B cell (primary cell): ENCODE results near the gene TBXA2R. TPM values are rescaled to one million over a fixed set of nuclear protein-coding genes. Genes with fewer than 3 reads are reported as not detected.

Experiments used
- ATAC-seq: fragments of 200-7000 bp; cut with Tn5 transposase; one replicate; pipeline ENCODE4 v1.10.0; 2021; ENCODE audit warnings: low read depth, mild to moderate bottlenecking, moderate number of reproducible peaks, moderate library complexity
- CTCF ChIA-PET: fragments of 350-600 bp; sonication (Branson Sonifier 250); formaldehyde crosslinking; loops from one replicate; lab custom pipeline; 2021; ENCODE audit warnings: antibody characterized with exemption, inconsistent platforms; lab: Charles Lee
- POLR2A ChIA-PET: fragments of 350-600 bp; sonication (Branson Sonifier 250); formaldehyde crosslinking; loops from one replicate; lab custom pipeline; 2021; ENCODE audit warnings: antibody characterized with exemption; lab: Charles Lee
- DNase-seq: peaks from one replicate; pipeline ENCODE4 v3.0.0; 2013
- H2AFZ ChIP-seq: 2 replicates; pipeline ENCODE4 v1.6.1; 2012; ENCODE audit warnings: mild to moderate bottlenecking, low read depth, low read length; ENCODE audit not compliant: insufficient read depth, poor library complexity, severe bottlenecking
- H3K27ac ChIP-seq, 2 donors: 1 replicate in 1 of 2; 2 replicates in 1 of 2; pipeline ENCODE4 v1.5.1; 2012 to 2013; ENCODE audit warnings: low read length in 2 of 2, mild to moderate bottlenecking in 2 of 2, moderate library complexity in 1 of 2
- H3K27me3 ChIP-seq, 4 experiments: fragments of 200-600 bp in 1 of 4; sonication (generic) in 1 of 4; replicated peaks in 1 of 4; 1 replicate in 2 of 4; 2 replicates in 2 of 4; pipeline versions ENCODE4 v1.6.1 to v1.7.0; 2013 to 2016; ENCODE audit warnings: low read length in 3 of 4, mild to moderate bottlenecking in 2 of 4, mixed read lengths in 1 of 4, moderate library complexity in 1 of 4; ENCODE audit not compliant: insufficient read depth in 4 of 4, control insufficient read depth in 3 of 4; ENCODE audit errors: control extremely low read depth in 1 of 4
- H3K36me3 ChIP-seq, 2 experiments: replicated peaks in 1 of 2; 1 replicate in 1 of 2; 2 replicates in 1 of 2; pipeline versions ENCODE4 v1.6.1 to v1.7.1; 2013; ENCODE audit warnings: low read length in 1 of 2; ENCODE audit not compliant: insufficient read depth in 2 of 2, control insufficient read depth in 1 of 2; ENCODE audit errors: control extremely low read depth in 1 of 2, extremely low read depth in 1 of 2
- H3K4me1 ChIP-seq, 2 donors: fragments of 200-600 bp in 1 of 2; sonication (generic) in 1 of 2; 1 replicate in 1 of 2; 2 replicates in 1 of 2; pipeline versions ENCODE4 v1.5.1 to v1.6.1; 2013 to 2017; ENCODE audit warnings: low read length in 2 of 2; ENCODE audit not compliant: control insufficient read depth in 2 of 2, insufficient read depth in 2 of 2
- H3K4me2 ChIP-seq: replicated peaks from 2 replicates; pipeline ENCODE3; 2012; ENCODE audit warnings: mild to moderate bottlenecking, low read depth, low read length; ENCODE audit not compliant: poor library complexity, severe bottlenecking
- H3K4me3 ChIP-seq, 5 experiments: fragments of 200-600 bp in 1 of 5; sonication (generic) in 1 of 5; 1 replicate in 3 of 5; 2 replicates in 2 of 5; pipeline versions ENCODE4 v1.5.1 to v1.7.0; 2011 to 2016; ENCODE audit warnings: low read length in 4 of 5, mild to moderate bottlenecking in 4 of 5, low read depth in 2 of 5, control low read depth in 1 of 5, moderate library complexity in 1 of 5; ENCODE audit not compliant: insufficient read depth in 1 of 5; ENCODE audit errors: control extremely low read depth in 1 of 5, extremely low read depth in 1 of 5
- H3K79me2 ChIP-seq: fragments of 200-600 bp; sonication (generic); one replicate; pipeline ENCODE4 v1.6.0; 2016; ENCODE audit warnings: low read length; ENCODE audit not compliant: control insufficient read depth, insufficient read depth
- H3K9ac ChIP-seq: fragments of 200-600 bp; sonication (generic); 2 replicates; pipeline ENCODE4 v1.6.1; 2017; ENCODE audit warnings: mild to moderate bottlenecking, low read length, moderate library complexity
- H3K9me3 ChIP-seq, 3 donors: one replicate each; pipeline versions ENCODE4 v1.6.1 to v1.7.1; 2013; ENCODE audit warnings: low read length in 2 of 3; ENCODE audit not compliant: control insufficient read depth in 2 of 3, insufficient read depth in 1 of 3; ENCODE audit errors: control extremely low read depth in 1 of 3
- H4K20me1 ChIP-seq: 2 replicates; pipeline ENCODE4 v1.6.0; 2012; ENCODE audit warnings: mild to moderate bottlenecking, low read length; ENCODE audit not compliant: insufficient read depth, control insufficient read depth, poor library complexity, severe bottlenecking
- H3K27ac Mint-ChIP-seq: one replicate; pipeline ENCODE4 v1.8.0; 2021; ENCODE audit warnings: mixed read lengths
- H3K27me3 Mint-ChIP-seq: one replicate; pipeline ENCODE4 v1.8.0; 2021; ENCODE audit warnings: mixed read lengths
- H3K4me1 Mint-ChIP-seq: one replicate; pipeline ENCODE4 v1.8.0; 2021; ENCODE audit warnings: mixed read lengths
- H3K4me3 Mint-ChIP-seq: one replicate; pipeline ENCODE4 v1.8.0; 2021; ENCODE audit warnings: mixed read lengths
- H3K9me3 Mint-ChIP-seq: one replicate; pipeline ENCODE4 v1.8.0; 2022; ENCODE audit warnings: mixed read lengths; ENCODE audit not compliant: insufficient read depth
- EZH2 ChIP-seq: IDR thresholded peaks from 2 replicates; pipeline ENCODE4 v1.6.1; 2012; ENCODE audit warnings: borderline replicate concordance, low read depth, mild to moderate bottlenecking, moderate library complexity, low read length; ENCODE audit not compliant: insufficient read depth, poor library complexity, severe bottlenecking
- WGBS: methylation state at CpG from one replicate; pipeline ENCODE4 v1.1.5; 2013; ENCODE audit warnings: missing lambda C conversion rate; ENCODE audit not compliant: insufficient coverage; 5-methylcytosine and 5-hydroxymethylcytosine counted together
- intact Hi-C: fragments of 100-400 bp; cut with micrococcal nuclease; formaldehyde crosslinking; loops from one replicate; pipeline ENCODE4 v1.10.0; 2022
- polyA plus RNA-seq: library from polyadenylated mRNA; depleted of rRNA; stranded (reverse); fragments of >200 nt; gene quantifications from 2 replicates; pipeline ENCODE4 v1.2.3, GENCODE V29; 2012
- total RNA-seq, 2 donors: library from RNA; stranded (reverse); fragments of 120-200 nt in 1 of 2; gene quantifications; 1 replicate in 1 of 2; 2 replicates in 1 of 2; pipeline versions ENCODE4 v1.2.3 to v1.2.4, GENCODE V29; 2013 to 2022
- TF ChIP-seq, protein P1 (sequence below): fragments of 200-600 bp; IDR thresholded peaks from one replicate; pipeline ENCODE4 v1.8.0; 2022; ENCODE audit warnings: antibody characterized with exemption, mild to moderate bottlenecking

The TBXA2R gene
- total and polyA plus RNA-seq, 2 donors (not counting 1 experiment from before 2014, with no cell fraction given), result 3.9 to 7.9 TPM

DNA sequence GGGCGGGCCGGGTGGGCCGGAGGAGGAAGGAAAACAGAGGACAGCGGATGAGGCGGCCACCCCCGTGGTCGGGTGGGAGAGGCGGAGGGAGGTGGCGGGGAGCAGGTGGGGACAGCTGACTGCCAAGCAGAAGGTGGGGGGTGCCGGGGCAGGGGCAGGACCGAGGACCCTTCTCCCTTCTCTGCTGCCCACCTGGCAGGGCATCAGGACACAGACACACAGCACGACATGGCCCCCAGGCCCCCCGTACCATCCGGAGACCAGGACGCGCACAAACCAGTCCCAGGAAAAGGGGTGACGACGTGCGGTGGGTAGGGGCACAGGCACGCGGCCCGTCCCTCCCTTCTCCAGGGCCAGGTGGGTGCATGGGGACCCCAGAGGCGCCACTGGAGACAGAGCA lies 30.9 kb upstream of the TBXA2R start:
- POLR2A ChIA-PET, result no interaction called here
- H3K9me3 Mint-ChIP-seq, result no peaks in the 10 kb centered on the region
- no peaks in the 10 kb centered on the region for H3K27me3 ChIP-seq
- H3K9ac ChIP-seq, result no peak overlapping the region
- peaks cover 0 to 11% of the 10 kb centered on the region in 2 experiments for H3K36me3 ChIP-seq
- H3K4me1 Mint-ChIP-seq, result no peaks in the 10 kb centered on the region
- no peaks in the 10 kb centered on the region for H3K9me3 ChIP-seq
- intact Hi-C loops, result no loop called here
- 96% methylated on average over 9 of the region's 23 CpGs for WGBS
- H3K4me2 ChIP-seq, result no peak overlapping the region
- TF ChIP-seq, protein P1, sequence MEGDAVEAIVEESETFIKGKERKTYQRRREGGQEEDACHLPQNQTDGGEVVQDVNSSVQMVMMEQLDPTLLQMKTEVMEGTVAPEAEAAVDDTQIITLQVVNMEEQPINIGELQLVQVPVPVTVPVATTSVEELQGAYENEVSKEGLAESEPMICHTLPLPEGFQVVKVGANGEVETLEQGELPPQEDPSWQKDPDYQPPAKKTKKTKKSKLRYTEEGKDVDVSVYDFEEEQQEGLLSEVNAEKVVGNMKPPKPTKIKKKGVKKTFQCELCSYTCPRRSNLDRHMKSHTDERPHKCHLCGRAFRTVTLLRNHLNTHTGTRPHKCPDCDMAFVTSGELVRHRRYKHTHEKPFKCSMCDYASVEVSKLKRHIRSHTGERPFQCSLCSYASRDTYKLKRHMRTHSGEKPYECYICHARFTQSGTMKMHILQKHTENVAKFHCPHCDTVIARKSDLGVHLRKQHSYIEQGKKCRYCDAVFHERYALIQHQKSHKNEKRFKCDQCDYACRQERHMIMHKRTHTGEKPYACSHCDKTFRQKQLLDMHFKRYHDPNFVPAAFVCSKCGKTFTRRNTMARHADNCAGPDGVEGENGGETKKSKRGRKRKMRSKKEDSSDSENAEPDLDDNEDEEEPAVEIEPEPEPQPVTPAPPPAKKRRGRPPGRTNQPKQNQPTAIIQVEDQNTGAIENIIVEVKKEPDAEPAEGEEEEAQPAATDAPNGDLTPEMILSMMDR, result no peak
- TF ChIP-seq EZH2, result no peak
- H3K4me3 Mint-ChIP-seq, result no peak overlapping the region
- no peak overlapping the region for H3K4me3 ChIP-seq
- CTCF ChIA-PET, result no interaction called here
- H2AFZ ChIP-seq, result no peak overlapping the region
- no peaks in the 10 kb centered on the region for H3K27me3 Mint-ChIP-seq
- ATAC-seq, result no peak
- H3K27ac Mint-ChIP-seq, result no peak overlapping the region
- H3K27ac ChIP-seq, result no peak overlapping the region
- no peak for DNase-seq
- no peaks in the 10 kb centered on the region for H3K4me1 ChIP-seq
- H4K20me1 ChIP-seq, result no peaks in the 10 kb centered on the region
- H3K79me2 ChIP-seq, result no peaks in the 10 kb centered on the region

DNA sequence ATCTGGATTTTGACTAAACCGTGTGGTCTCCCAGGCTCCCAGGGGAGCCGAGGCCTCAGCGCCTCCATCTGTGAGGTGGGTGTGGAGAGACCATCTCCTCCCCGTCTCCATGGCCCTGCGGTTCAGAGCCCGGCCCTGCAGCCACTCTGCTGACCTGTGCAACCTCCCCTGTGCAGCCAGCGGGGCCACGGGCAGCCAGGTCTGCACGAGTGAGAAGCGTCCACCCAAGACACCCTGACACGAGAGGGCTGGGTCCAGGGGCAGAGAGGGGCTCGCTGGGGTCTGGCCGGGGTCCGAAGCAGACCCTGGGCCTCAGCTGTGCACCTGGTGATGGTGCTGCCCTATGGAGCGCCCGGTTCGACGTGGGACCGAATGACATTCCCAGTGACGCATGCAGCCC lies 30.3 kb upstream of the TBXA2R start:
- CTCF ChIA-PET, result no interaction called here
- H3K27me3 ChIP-seq, result no peaks in the 10 kb centered on the region

More for the DNA sequence above, 30.3 kb upstream of the TBXA2R start:
- Histone ChIP-seq H3K9me3 (no peaks in the 10 kb centered on the region), H3K27ac (no peak overlapping the region), H3K4me2 (no peak overlapping the region), H3K9ac (no peak overlapping the region), H3K36me3 (peaks cover 0 to 10% of the 10 kb centered on the region in 2 experiments), H3K4me3 (no peak overlapping the region), H4K20me1 (no peaks in the 10 kb centered on the region), H2AFZ (no peak overlapping the region), H3K4me1 (no peaks in the 10 kb centered on the region), H3K79me2 (no peaks in the 10 kb centered on the region)
- Mint-ChIP-seq H3K4me1 (no peaks in the 10 kb centered on the region), H3K27me3 (no peaks in the 10 kb centered on the region), H3K4me3 (no peak overlapping the region), H3K9me3 (no peaks in the 10 kb centered on the region), H3K27ac (no peak overlapping the region)
- no peak for ATAC-seq
- no peak for DNase-seq
- TF ChIP-seq EZH2, result no peak
- POLR2A ChIA-PET, result no interaction called here
- intact Hi-C loops, result no loop called here
- WGBS, result 88% methylated on average over 20 of the region's 20 CpGs
